Measurements from ENCODE around the gene TTC6.

Gene TTC6

GRCh38 chr14:37622231-37622923 lies 26.9 kb downstream of the TTC6 start:
- DNase-seq (ENCODE audit: low read depth, low spot score), result no peak

GRCh38 chr14:37623426-37623951 lies 28.1 kb downstream of the TTC6 start:
- DNase-seq (ENCODE audit: low read depth, low spot score), result peak; percentile 57

GRCh38 chr14:37623971-37624370 lies 28.5 kb downstream of the TTC6 start:
- DNase-seq (ENCODE audit: low read depth, low spot score), result no peak

- no peak for DNase-seq (ENCODE audit: low read depth, low spot score)
These were observed 30.5 kb downstream of the TTC6 start for GRCh38 chr14:37625597-37626595.

- no peak for DNase-seq (ENCODE audit: low read depth, low spot score)
These were observed 41.9 kb downstream of the TTC6 start for GRCh38 chr14:37637341-37637740.

- DNase-seq (ENCODE audit: low read depth, low spot score), result no peak
These were observed 43.2 kb downstream of the TTC6 start for GRCh38 chr14:37638599-37638998.

GRCh38 chr14:37641117-37641516 lies 45.7 kb downstream of the TTC6 start:
- no peak for DNase-seq (ENCODE audit: low read depth, low spot score)

- DNase-seq (ENCODE audit: low read depth, low spot score), result no peak
These were observed 46.7 kb downstream of the TTC6 start for GRCh38 chr14:37642125-37642524.

GRCh38 chr14:37643701-37644100 lies 48.3 kb downstream of the TTC6 start:
- no peak for DNase-seq (ENCODE audit: low read depth, low spot score)

Data from smooth muscle cell of the brain vasculature (primary cell).